Lower leg skin (tissue), 3 donors: ENCODE results near the gene PEDS1.

Source experiments
- POLR2A ChIP-seq, 2 donors: fragments of 450-650 bp; IDR thresholded peaks; one replicate each; pipeline ENCODE4 v1.6.1; 2016 to 2017; ENCODE audit warnings: antibody characterized with exemption in 2 of 2, mild to moderate bottlenecking in 1 of 2, moderate library complexity in 1 of 2
- TF ChIP-seq, protein P1 (sequence below), 3 donors: fragments of 450-650 bp; IDR thresholded peaks; one replicate each; pipeline ENCODE4 v1.5.1; 2016; ENCODE audit warnings: antibody characterized with exemption in 3 of 3, mild to moderate bottlenecking in 3 of 3, moderate library complexity in 2 of 3

GRCh38 chr20:50128520-50128905, 25.0 kb downstream of the PEDS1 start:
- no peak for TF ChIP-seq POLR2A (IDR thresholded peaks at IDR 0.05)
- TF ChIP-seq, protein P1, sequence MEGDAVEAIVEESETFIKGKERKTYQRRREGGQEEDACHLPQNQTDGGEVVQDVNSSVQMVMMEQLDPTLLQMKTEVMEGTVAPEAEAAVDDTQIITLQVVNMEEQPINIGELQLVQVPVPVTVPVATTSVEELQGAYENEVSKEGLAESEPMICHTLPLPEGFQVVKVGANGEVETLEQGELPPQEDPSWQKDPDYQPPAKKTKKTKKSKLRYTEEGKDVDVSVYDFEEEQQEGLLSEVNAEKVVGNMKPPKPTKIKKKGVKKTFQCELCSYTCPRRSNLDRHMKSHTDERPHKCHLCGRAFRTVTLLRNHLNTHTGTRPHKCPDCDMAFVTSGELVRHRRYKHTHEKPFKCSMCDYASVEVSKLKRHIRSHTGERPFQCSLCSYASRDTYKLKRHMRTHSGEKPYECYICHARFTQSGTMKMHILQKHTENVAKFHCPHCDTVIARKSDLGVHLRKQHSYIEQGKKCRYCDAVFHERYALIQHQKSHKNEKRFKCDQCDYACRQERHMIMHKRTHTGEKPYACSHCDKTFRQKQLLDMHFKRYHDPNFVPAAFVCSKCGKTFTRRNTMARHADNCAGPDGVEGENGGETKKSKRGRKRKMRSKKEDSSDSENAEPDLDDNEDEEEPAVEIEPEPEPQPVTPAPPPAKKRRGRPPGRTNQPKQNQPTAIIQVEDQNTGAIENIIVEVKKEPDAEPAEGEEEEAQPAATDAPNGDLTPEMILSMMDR (IDR thresholded peaks at IDR 0.05): no peak
